Measurements from ENCODE around the gene UAP1.

DNA sequence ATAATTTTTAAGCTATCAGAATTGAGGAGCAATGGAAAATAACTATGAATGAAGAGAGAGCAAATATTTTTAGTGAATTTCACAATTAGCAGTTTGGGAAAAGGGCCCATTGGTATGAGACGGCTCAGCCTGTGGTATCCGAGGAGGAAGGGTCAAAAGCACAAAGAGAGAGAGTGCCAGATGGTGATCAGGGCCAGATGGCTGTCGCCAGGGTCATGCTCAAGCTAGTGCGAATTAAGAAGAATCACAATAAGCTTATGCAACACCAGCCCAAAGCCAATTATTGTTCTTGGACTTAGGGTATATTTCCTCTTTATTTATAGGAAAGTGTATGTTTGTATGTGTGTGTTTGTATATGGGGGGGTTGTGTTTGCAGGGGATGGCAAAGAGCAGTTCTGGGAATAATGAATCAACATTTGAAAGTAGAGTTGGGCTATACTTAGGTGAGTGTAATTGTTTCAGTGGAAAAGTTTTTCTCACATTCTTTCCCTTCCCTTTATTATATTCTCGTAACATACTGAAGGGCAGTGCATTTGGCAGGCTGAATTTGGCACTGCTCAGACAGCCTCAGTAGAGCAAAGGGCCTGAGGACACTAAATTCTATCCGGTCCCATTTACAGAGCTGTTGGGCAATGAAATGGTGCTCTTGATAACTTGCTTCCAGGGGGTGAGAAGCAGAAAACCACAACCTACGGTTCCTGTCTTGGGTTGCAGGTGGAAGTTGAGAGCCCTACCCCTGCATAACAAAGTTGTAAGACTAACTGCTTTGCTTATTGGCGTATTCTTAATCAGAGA lies 51.3 kb downstream of the UAP1 start:
- TF ChIP-seq EP300 (IDR thresholded peaks at IDR 0.05; ENCODE audit: low read depth) (no peak), POLR2A (IDR thresholded peaks at IDR 0.05) (no peak)

Measured in transverse colon (tissue), 1 donor.